ENCODE measurements around the gene MYD88.
"Not testable (repeated sequence)": the region's sequence is repeated elsewhere in the genome, so short reads cannot be mapped to it uniquely, and the experiment has no call there.

The MYD88 gene

DNA sequence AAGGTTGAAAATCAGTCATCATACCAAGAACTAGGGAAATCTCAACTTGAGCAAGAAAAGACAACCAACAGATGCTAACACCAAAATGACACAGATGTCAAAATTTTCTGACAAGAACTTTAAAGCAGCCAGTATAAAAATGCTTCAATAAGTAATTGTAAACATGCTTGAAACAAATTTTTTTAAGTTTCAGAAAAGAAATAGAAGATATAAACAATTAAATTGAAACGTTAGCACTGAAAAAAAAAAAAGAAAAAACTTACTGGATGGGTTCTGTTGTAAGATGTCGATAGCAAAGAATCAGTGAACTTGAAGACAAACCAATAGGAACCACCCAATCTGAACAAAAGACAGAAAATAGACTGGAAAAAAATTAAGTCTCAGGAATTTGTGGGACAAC, 8.0 kb downstream of the MYD88 start:
- DNase-seq = no peak

DNA sequence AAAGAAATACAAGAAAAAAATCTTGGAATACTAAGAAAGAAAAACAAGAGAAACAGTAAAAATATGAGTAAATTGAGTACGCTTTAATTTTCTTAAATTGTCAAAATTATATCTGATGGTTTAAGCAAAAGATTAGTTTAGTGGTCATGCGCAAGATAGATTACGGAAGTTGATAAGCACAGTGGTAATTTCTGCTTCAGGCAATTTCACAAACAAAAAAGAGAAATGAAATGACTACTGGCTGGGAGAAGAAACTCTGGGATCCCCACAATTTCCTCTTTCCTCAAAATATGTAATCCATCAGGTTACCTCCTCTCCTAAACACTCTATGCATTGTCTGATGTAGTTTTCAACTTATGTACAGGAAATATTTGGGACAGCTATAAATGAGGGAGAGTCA, 9.0 kb downstream of the MYD88 start:
- no peak for DNase-seq

DNA sequence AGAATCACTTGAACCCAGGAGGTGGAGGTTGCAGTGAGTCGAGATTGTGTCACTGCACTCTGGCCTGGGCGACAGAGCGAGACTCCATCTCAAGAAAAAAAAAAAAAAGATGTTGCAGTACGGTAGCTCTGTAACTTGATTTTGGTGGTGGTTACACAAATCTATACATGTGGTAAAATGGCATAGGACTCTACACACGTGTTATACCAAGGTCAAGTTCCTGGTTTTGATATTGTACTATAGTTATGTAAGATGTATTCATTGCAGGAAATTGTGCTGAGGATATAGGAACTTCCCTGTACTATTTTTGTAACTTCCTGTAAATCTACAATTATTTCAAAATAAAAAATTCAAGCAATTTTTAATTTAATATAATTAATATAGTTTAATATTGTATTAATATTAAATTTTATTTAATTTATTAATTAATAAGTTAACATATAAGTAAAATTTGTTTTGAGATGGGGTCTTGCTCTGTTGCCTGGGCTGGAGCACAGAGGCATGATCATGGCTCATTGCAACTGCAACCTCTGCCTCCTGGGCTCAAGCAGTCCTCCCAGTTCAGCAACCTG, 9.9 kb downstream of the MYD88 start:
- no peak for DNase-seq

DNA sequence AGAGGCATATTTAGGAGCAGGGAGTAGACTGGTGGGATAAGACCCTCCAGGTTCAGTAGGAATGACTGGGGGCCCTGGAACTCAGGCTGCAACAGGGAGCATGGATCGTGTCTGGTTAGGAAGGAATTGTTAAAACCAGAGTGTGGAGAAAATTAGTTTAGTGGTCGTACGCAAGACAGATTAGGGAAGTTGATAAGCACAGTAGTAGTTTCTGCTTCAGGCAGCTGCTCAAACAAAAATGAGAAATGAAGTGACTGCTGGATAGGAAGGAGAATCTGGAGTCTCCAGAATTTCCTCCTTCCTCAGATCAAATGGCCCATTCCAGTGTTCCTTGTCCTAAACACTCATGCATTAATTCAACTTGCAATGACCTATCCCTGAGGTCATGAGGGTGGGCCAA, 11.2 kb downstream of the MYD88 start:
- no peak for DNase-seq

DNA sequence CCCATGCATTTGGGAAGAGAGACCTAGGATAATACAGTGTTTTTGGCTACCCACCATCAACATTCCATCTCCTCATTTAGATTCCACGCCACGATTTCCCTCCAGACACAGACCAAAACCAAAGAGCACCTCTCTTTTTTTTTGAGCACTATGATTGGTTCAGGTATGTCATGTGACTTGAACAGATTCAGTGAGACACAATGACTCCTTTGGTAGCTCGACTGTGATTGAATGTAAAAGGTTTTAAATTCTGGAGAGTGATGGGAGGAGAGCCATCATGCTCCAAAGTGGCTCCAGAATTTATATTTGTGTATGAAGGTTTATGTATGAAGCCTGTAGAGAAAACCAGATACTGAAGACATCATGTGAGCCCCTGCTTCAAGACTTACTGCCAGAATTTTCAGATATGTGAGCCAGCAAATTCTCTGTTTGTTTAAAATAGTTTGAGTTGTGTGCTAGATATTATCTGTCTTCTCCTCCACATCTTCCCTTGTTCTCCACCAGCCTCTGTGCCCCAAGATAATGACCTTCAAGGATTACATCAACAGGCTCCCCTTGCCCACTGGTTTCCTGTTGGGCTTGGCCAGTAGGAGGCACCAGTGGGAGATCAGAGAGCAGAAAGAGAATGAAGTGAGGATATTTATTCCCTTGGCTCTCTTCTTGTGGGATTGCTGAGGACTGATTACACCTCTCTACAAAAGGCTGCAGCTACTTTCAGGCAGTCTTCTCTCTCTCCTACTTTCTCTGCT, 12.5 kb downstream of the MYD88 start:
- DNase-seq = no peak

DNA sequence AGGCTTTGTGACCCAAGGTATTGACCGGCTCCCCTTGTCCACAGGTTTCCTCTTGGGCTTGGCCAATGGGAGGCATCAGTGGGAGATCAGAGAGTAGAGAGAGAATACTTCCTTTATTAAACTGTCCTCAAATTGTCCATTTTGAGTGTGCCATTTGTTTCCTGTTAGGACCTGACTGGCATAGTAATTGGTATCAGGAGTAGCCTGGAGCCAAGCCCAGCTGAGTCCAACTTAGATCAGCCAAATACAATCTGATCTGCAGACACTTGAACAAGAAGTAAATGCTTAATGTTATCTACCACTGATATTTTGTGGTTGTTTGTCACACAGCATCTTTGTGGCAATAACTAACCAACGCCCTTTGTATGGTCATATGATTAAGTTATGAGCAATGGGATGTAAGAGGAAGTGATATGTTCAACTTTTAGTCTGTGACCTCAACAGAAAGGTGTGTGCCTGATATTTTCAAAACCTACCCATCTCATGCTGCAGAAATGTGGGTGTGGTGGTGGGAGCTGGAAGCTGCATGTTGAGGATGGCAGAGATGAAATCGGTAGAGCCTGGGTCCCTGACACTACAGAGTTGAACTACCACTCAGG, 13.3 kb downstream of the MYD88 start:
- no peak for DNase-seq

DNA sequence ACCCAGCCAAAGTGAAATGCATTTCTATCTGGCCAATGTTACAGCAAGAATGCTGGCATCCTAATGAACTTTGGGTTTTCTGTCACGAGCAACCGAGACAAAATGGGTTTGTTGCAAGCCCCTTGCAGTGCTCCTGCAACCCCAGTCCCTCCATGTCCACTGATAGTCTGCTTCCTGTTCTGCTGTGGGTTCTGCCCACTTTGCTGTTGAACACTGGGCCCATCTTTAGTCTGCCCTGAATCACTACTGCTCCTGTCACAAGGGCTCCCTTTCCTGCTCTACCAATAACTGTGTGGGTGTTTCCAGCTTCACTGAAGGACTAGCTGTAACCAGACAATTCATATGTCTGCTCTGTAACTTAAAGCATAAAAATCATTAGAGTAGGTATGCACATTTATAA, 14.1 kb downstream of the MYD88 start:
- no peak for DNase-seq

DNA sequence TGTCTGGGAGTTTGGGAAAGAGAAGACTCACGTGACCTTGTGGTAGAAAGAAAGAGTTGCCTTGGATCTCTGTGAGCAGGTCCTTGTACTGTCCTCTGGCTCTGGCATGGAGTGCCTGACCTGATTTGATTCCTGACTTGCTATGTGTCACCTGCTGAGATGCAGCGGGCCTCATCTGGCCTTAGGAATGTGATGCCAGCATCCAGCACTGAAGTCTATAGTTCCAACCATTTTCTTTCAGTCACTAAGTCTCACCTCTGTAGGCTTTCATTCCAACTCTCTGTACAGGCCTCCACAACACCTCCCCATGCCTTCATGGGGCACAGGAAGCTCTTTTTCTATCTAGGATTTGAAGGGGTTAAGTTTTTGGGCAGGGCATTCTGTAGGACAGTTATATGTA, 14.8 kb downstream of the MYD88 start:
- DNase-seq = no peak

DNA sequence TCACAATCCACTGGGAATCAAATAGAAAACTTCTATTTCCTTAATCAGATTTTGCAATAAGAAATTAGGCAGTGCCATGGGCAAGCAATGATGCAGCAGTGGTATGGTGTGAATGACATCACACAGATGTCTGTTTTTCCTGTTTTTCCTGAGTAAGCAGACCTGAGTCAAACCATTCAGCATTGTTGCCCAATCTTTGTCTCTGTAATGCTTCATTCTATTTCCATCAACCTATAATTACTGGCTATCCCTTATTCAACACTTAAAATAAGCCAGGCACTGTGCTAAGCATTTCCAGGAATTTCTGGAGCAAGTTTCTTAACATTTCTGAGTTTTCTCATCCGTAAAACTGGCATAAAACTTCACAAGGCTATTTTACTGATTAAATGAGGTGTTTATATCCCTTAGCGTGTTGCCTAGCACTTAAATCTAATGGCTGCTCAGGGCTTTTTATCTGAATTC, 15.6 kb downstream of the MYD88 start:
- no peak for DNase-seq

DNA sequence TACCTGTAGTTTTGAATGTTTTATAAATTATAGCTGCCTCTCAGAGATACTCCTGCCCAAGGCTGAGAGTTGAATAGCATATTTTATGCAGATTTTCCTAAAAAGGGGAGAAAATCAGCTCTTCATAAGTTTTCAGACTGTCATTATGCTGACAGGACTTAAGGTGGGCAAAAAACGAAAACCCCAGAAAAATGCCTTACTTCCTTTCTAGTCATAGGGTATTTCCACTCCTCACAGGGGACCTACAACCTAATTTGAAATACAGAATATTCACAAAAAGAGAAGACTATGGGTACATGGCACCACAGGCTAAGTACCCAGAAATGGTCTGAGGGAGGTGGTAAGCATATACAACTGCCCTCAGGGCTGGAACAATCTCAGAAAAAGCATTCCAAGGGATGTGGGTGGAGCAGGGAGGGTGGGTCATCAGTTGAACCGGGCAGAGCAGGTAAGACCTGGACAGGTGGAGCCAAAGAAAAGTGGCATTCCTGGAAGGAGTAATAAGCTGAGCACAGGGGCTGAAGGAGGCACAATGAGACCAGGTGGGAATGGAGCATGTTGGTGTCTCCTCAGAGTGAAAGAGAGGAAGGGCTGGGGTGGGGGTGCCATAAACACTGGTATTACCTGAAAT, 16.3 kb downstream of the MYD88 start:
- no peak for DNase-seq

DNA sequence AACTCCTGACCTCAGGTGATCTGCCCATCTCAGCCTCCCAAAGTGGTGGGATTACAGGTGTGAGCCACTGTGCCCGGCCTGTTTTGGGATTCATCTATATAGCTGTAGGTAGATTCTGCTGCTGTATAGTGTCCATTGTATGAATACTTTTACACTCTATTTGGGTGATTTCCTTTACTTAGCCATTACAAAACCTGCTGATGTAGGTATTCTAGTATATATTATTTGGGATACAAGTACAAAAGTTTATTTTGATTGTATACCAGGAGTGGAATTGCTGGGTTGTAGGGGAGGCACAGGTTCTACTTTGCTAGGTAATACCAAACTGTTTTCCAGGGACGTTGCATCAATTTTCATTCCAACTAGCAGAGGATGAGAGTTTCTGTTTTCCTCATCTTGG, 17.4 kb downstream of the MYD88 start:
- no peak for DNase-seq

DNA sequence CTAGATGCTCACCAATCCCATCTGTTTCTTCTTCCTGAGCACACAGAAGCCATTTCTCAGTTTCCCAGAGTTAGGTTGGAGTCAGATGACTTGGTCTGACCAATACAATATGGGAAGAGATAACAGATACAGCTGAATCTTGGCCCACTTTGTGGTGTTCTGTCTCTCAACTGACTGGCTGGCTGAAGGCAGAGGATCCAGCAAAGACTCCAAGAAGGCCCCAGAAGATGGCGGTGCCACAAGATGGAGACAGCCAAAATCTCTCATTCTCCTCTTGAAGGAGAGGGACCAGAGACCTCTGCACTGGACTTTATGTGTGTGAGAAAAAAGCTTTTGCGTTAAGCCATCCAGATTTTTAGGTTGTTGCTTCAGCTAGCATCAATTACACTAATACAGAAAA, 18.7 kb downstream of the MYD88 start:
- no peak for DNase-seq

DNA sequence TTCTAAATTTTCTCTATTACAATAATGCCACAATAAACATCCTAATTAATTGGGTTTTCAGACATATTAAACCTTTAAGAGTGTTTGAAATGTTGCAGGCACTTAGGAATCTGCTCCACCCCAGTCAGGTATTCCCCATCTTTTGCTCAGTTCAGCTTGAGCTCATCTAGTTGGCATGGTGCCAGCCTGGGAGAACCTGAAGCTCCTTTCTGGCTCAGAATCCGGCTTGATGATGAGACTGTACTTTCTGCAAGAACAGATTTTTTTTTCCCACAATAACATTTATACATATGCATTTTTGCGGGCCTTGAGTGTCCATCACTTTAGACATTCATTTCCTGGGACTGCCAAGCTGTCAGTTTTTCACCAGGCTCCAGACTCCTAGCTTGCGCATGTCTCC, 19.1 kb downstream of the MYD88 start:
- no peak for DNase-seq

DNA sequence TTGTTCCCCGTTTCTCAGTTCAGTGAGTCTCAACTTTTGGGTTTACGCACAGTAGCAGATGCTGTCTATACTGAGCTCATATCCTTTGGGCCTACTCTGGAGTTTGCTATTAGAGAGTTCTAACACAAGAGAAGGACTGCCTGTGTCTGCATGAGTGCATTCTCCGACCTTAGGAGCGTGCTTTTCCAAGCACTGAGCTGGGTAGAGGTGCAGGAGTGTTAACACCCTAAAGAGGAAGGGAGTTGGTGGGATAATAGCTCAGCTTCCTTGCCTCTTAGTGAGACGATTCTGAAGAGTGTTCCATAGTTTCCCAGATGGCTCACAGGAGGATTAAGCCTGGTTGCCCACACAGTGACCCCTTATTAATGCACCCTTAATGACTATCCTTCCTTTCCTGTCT, 20.0 kb downstream of the MYD88 start:
- no peak for DNase-seq

DNA sequence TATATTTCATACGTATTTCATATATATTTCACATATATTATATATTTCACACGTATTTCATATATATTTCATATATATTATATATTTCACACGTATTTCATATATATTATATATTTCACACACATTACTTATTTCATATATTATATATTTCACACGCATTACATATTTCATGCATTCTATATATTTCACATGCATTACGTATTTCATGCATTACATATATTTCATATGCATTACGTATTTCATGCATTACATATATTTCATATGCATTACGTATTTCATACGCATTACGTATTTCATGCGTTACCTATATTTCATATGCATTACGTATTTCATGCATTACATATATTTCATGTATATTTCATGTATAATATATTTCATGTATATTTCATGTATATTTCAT, 22.2 kb downstream of the MYD88 start:
- DNase-seq = not testable (repeated sequence)

DNA sequence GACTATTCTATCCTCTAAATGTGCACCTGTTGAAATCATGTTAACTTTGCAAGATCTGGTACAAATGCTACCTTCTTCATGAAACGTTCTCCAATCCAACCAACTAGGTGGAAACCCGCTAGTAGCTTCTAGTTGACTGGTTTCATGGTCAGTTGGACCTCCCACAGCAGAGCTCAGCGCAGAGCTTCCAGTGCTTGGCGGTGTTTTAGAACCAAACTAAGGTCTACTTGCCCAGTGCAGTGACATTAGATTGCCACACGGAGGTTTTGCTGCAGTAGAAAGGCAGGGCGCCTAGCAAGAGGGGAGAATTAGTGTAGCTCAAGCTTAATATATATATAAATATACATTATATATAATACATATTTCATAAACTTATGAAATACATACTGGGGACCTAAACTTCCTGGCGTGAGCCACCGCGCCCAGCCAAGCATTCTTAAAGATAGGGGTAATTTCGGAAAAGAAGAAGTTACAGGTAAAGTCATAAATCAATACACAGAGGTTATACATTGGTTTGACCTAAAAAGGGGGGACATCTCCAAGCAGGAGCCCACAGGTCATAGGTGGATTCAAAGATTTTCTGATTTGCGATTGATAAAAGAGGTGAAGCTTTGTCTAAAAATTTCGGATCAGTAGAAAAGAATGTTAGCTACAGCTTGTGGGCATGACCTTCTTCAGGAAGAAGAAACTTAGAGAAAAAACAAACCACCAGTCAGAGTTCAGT, 24.8 kb downstream of the MYD88 start:
- DNase-seq = no peak

DNA sequence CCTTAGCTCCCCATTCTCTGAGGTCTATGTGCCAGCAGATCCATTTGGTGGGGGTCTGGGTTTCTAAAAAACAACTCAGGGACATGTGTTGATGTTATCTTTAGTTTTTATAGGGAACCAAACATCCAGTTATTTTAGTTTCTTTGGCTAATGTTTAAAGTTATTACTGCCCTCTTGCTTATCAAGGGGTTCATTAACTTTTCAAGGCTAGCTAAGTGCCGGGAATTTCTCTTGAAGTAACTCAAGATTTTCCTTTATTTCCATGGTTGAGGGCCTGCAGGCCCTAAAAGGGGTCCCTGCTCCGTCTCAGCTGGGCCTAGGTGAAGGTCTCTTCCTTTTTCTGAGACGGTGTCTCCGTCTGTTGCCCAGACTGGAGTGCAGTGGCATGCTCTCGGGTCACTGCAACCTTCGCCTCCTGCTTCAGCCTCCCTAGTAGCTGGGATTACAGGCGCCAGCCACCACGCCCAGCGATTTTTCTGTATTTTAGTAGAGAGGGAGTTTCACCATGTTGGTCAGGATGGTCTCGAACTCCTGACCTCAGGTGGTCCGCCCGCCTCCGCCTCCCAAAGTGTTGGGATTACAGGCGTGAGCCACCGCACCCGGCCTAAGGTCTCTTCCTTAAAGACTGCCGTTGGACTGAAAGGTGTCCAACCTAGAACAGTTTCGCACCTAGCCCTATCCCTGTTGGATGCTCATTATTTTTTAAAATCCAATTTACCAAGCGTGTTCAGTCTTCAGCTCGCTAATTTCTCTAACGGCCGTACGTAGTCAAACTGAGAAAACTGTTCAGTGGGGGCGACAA, 25.6 kb downstream of the MYD88 start:
- DNase-seq = no peak

DNA sequence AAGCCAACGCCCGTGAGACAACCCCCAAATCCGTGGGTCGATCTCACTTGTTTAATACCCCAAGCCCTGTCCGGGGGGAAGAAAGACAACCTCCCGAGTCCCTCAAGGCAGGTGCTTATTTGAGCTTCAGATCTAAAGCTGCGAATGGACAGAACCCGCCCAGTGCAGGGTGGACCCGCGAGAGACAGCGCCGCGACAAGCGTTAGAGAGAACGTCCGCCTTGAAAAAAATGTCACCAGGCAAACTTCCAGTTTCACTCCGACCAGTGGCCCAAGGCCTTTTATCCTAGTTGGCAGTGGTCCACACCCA, 26.1 kb downstream of the MYD88 start:
- no peak for DNase-seq

DNA sequence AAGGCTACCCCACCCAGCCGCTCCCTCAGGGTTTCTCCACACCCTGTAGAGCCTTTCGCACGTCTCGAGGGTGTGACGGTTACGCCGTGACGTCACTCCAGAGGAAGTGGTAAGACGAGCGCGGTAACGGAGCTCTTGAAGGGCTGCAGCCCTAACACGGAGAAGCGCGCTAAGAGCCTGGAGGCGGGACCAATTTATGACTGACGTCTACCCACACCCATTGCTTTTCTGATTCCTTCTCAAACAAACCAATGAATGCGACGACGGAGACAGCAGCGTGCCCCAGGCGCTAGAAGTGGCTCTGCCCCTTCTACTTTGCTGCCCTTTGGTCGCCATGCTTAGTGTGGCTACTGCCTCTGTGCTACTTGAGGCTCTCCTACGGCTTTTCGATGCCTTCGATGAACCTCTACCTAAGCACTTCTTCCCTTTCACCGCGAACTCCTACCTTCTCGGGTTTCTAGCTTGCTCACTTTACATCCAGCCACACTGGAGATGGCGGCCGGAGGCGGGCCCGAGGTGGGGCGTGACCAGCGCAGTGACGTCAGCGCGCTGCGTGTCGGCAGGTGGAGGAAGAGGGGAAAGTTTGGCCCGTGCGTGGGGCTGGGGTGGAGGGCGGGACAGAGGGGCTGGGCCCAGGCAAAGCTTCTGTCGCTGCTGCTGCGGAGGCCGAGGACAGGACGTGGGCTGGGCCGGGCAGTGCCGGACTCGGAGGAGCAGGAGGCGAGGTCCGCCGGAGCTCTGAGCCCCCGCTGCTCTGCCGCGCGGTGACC, 26.7 kb downstream of the MYD88 start, which contains the start of gene OXSR1:
OXSR1 (plus strand) TSS at position 586 of the 770 bp plus-strand sequence. CDS start 340 bp downstream, outside the sequence.
- DNase-seq = peak; percentile 96

DNA sequence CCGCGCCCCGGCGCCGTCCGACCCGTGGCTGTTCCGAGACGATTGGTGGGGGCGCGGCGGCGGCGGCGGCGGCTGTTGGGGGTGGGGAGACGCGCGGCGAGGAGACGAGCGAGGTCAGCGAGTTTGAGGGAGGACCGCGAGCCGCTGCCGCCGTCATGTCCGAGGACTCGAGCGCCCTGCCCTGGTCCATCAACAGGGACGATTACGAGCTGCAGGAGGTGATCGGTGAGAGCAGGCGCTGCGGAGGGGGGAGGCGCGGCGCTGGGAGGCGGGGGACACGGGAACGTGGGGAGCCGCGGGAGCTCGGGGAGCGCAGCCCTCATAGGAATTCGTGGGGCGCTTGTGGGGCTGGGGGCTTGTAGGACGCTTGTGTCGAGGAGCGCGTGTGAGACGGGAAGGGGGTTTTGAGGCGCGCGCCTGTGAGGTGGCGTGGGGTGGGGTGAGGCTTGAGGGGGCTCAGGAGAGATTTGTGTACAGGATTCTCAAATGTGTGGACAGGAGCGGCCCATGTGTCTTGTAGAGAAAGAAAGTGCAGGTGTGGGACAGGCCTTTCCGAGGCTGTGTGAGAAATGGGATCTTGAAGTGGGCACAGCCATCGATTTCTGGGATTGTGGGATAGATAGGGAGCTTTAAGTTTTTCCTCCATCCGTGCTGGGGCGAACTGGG, 27.4 kb downstream of the MYD88 start:
- DNase-seq = no peak

DNA sequence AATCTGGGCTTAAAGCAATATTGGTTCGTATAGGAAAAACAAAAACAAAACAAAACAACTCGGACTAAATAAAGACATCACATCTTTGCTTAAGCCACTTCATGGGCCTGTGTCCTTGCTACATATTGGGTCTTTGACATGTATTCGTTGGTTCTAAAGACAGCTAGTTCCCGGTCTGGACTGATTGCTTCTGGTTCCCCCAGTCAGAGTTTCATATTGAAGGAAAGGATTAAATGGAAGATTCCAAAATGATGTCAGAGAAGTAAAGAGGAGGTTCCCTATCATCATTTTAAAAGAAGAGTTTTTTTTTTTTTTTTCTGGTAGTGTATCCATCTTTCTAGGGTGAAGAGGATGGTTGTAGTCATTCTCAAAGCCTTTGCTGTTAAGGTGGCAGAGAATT, 29.1 kb downstream of the MYD88 start:
- no peak for DNase-seq
